ENCODE results near the gene POU4F3. TPM values are rescaled to one million over a fixed set of nuclear protein-coding genes. Genes with fewer than 3 reads are reported as not detected.
A peak's percentile ranks its signal among the peaks of the same experiment; 100 is the strongest.

Gene POU4F3
- total and polyA plus RNA-seq, 4 donors, result 0.15 to 0.64 (median 0.16) TPM; not detected in 1

DNA sequence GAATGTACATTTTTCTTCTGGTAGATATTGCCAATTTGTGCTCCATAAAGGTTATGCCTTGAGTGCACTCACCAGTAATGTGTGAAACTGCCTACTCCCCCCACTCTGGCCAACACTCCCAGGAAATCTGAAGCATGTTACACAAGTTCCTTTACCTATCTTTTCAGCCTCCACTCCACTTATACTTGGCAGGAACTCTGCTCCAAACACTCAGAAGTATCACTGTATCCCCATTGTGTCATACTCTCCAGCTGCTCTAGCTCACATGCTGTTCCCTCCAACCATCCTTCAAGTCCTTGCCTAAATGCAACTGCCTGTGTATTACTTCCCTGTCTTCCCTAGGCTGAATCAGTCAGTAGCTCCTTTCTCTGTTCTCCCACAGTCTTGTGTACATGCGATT lies 28.3 kb downstream of the POU4F3 start:
- ATAC-seq (ENCODE audit: low FRiP score) (no peak), DNase-seq (no peak)
- intact Hi-C loops (cut with DNase I), result no loop called here
- Histone ChIP-seq H3K27me3 (ENCODE audit: control insufficient read depth in 1 of 2, insufficient read depth in 2 of 2, low read length in 1 of 2) (no peaks in the 10 kb centered on the region), H3K9me3 (ENCODE audit: control insufficient read depth, low read length) (no peaks in the 10 kb centered on the region), H3K27ac (ENCODE audit: low read depth in 1 of 2, low read length in 2 of 2) (no peak overlapping the region), H3K36me3 (ENCODE audit: control insufficient read depth in 1 of 2, insufficient read depth in 2 of 2, low read length in 1 of 2) (no peaks in the 10 kb centered on the region), H3K4me3 (ENCODE audit: low read length in 2 of 2) (no peak overlapping the region), H3K4me1 (ENCODE audit: control insufficient read depth in 1 of 2, insufficient read depth in 2 of 2, low read length in 2 of 2) (no peaks in the 10 kb centered on the region)
- WGBS, 2 donors, result 82 to 84% methylated on average over 1 of the region's 1 CpG

DNA sequence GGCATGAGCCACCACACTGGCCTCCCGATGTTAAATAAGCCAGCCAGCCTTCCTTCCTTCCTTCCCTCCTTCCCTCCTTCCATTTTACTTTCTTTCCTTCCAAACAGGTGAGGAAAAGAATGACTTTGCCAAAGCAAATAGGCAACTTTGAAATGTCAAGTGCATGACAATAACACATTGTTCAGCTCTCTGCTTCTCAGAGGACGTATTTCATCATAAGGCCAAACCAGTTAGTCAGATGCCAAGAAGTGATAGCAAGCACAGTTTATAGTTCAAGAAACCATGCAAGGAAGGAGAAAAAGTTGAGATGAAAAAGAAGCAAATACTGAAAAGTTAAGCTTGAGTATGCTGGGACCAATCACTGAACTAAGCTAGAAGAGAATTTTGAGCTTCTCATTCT lies 29.5 kb downstream of the POU4F3 start:
- no peak for DNase-seq
- H3K9me3 ChIP-seq (ENCODE audit: control insufficient read depth, low read length), result no peaks in the 10 kb centered on the region

DNA sequence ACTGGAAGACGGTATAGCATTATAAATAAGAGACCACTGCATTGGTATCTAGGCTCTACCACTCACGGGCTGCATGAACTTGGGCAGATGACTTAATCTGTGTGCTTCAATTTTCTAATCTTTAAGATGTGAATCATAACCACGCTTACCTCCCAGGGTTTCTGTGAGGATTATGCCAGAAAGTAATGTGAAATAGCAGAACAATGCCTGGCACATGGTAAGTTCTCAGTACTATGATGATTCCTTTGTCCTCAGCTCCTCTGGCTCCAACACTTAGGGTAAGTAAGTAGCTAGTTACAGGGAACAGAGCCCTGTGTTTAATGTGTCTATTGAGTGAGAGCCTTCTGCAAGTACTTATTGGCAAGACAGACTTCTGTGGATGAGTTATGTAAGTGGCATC lies 31.1 kb downstream of the POU4F3 start:
- intact Hi-C loops (cut with DNase I), result no loop called here

More for the DNA sequence above, 29.5 kb downstream of the POU4F3 start:
- ATAC-seq (ENCODE audit: low FRiP score), result no peak
- no peaks in the 10 kb centered on the region for H3K36me3 ChIP-seq (ENCODE audit: control insufficient read depth in 1 of 2, insufficient read depth in 2 of 2, low read length in 1 of 2)
- H3K4me1 ChIP-seq (ENCODE audit: control insufficient read depth in 1 of 2, insufficient read depth in 2 of 2, low read length in 2 of 2), result no peaks in the 10 kb centered on the region
- 66 to 67% methylated on average over 2 of the region's 2 CpGs for WGBS, 2 donors
- no peak overlapping the region for H3K4me3 ChIP-seq (ENCODE audit: low read length in 2 of 2)
- intact Hi-C loops (cut with DNase I), result no loop called here
- H3K27ac ChIP-seq (ENCODE audit: low read depth in 1 of 2, low read length in 2 of 2), result no peak overlapping the region
- no peaks in the 10 kb centered on the region for H3K27me3 ChIP-seq (ENCODE audit: control insufficient read depth in 1 of 2, insufficient read depth in 2 of 2, low read length in 1 of 2)

DNA sequence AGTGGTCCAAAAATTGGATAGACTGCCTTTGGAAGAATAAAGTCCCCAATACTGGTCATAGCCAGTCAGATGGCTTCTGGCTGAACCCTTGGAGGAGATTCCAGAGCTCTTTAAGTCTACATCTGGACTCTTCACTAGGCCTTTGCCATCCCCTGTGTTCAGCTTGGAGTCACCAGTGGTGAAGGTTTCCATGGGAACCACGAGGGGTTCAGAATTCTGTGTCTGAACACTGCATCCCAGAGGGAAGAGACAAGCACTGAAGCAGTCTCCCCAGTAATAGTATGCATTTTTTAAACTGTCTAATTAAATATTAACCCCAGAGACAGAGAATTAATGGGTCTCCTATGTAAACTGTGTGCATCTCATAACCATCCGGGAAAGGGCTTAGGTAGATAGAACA lies 38.2 kb downstream of the POU4F3 start:
- Histone ChIP-seq H3K4me3 (ENCODE audit: low read length in 2 of 2) (no peak overlapping the region), H3K27ac (ENCODE audit: low read depth in 1 of 2, low read length in 2 of 2) (no peak overlapping the region), H3K4me1 (ENCODE audit: control insufficient read depth in 1 of 2, insufficient read depth in 2 of 2, low read length in 2 of 2) (no peaks in the 10 kb centered on the region), H3K36me3 (ENCODE audit: control insufficient read depth in 1 of 2, insufficient read depth in 2 of 2, low read length in 1 of 2) (no peaks in the 10 kb centered on the region), H3K27me3 (ENCODE audit: control insufficient read depth in 1 of 2, insufficient read depth in 2 of 2, low read length in 1 of 2) (no peaks in the 10 kb centered on the region), H3K9me3 (ENCODE audit: control insufficient read depth, low read length) (no peaks in the 10 kb centered on the region)
- DNase-seq (no peak), ATAC-seq (ENCODE audit: low FRiP score) (no peak)
- 76% methylated on average over 2 of the region's 2 CpGs for WGBS, 2 donors
- intact Hi-C loops (cut with DNase I), result no loop called here

More for the DNA sequence above, 31.1 kb downstream of the POU4F3 start:
- DNase-seq (no peak), ATAC-seq (ENCODE audit: low FRiP score) (no peak)
- Histone ChIP-seq H3K27ac (ENCODE audit: low read depth in 1 of 2, low read length in 2 of 2) (no peak overlapping the region), H3K36me3 (ENCODE audit: control insufficient read depth in 1 of 2, insufficient read depth in 2 of 2, low read length in 1 of 2) (no peaks in the 10 kb centered on the region), H3K4me3 (ENCODE audit: low read length in 2 of 2) (no peak overlapping the region), H3K4me1 (ENCODE audit: control insufficient read depth in 1 of 2, insufficient read depth in 2 of 2, low read length in 2 of 2) (no peaks in the 10 kb centered on the region), H3K27me3 (ENCODE audit: control insufficient read depth in 1 of 2, insufficient read depth in 2 of 2, low read length in 1 of 2) (no peaks in the 10 kb centered on the region), H3K9me3 (ENCODE audit: control insufficient read depth, low read length) (no peaks in the 10 kb centered on the region)
- 81 to 84% methylated on average over 3 of the region's 3 CpGs for WGBS, 2 donors

DNA sequence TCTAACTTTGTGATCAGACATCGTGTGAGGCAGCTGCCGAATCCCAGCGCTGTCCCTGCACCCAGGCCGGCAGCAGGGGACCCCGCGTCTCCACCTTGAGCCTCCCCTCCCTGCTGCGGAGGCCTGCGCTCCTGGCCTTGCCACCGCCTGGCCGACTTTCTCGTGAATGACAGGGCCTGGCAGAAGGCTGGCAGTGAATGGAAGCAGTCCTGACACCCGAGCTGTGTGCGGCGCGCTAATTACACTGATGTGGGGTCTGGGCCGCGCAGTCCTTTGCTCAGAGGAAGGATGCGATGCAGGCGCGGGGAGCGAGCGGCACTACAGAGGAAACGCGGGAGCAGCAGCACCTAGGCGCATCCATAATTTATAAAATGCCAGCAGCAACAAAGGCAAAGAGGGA lies 40.3 kb downstream of the POU4F3 start:
- no peak for ATAC-seq (ENCODE audit: low FRiP score)
- no peaks in the 10 kb centered on the region for H3K9me3 ChIP-seq (ENCODE audit: control insufficient read depth, low read length)
- DNase-seq, result no peak
- H3K27me3 ChIP-seq (ENCODE audit: control insufficient read depth in 1 of 2, insufficient read depth in 2 of 2, low read length in 1 of 2), result no peaks in the 10 kb centered on the region
- no peaks in the 10 kb centered on the region for H3K4me1 ChIP-seq (ENCODE audit: control insufficient read depth in 1 of 2, insufficient read depth in 2 of 2, low read length in 2 of 2)
- no peak overlapping the region for H3K27ac ChIP-seq (ENCODE audit: low read depth in 1 of 2, low read length in 2 of 2)
- no peaks in the 10 kb centered on the region for H3K36me3 ChIP-seq (ENCODE audit: control insufficient read depth in 1 of 2, insufficient read depth in 2 of 2, low read length in 1 of 2)
- intact Hi-C loops (cut with DNase I), result no loop called here
- 16% methylated on average over 25 of the region's 25 CpGs for WGBS, 2 donors
- H3K4me3 ChIP-seq (ENCODE audit: low read length in 2 of 2), result no peak overlapping the region

DNA sequence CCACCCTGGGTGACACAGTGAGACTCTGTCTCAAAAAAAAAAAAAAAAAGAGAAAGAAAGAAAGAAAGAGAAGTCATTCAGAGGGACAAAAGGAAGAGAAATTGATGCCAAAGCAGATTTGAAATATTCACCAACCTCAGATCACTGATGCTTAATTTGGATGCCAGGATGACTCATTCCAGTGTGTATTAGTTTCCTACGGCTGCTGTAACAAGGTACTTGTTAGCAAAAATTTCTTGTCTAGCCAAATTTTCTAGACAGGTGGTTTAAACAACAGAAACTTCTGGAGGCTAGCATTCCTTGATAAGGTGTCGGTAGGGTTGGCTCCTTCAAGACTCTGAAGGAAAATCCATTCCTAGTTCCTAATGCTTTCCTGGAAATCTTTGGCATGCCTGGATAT lies 42.1 kb downstream of the POU4F3 start:
- intact Hi-C loops (cut with DNase I), result no loop called here
- ATAC-seq (ENCODE audit: low FRiP score) (no peak), DNase-seq (no peak)
- Histone ChIP-seq H3K27me3 (ENCODE audit: control insufficient read depth in 1 of 2, insufficient read depth in 2 of 2, low read length in 1 of 2) (no peaks in the 10 kb centered on the region), H3K4me1 (ENCODE audit: control insufficient read depth in 1 of 2, insufficient read depth in 2 of 2, low read length in 2 of 2) (no peaks in the 10 kb centered on the region), H3K36me3 (ENCODE audit: control insufficient read depth in 1 of 2, insufficient read depth in 2 of 2, low read length in 1 of 2) (no peaks in the 10 kb centered on the region), H3K27ac (ENCODE audit: low read depth in 1 of 2, low read length in 2 of 2) (no peak overlapping the region), H3K4me3 (ENCODE audit: low read length in 2 of 2) (peak overlapping the region in 1 of 2 donors; percentile 14), H3K9me3 (ENCODE audit: control insufficient read depth, low read length) (no peaks in the 10 kb centered on the region)
- 85 to 86% methylated on average over 2 of the region's 2 CpGs for WGBS, 2 donors

DNA sequence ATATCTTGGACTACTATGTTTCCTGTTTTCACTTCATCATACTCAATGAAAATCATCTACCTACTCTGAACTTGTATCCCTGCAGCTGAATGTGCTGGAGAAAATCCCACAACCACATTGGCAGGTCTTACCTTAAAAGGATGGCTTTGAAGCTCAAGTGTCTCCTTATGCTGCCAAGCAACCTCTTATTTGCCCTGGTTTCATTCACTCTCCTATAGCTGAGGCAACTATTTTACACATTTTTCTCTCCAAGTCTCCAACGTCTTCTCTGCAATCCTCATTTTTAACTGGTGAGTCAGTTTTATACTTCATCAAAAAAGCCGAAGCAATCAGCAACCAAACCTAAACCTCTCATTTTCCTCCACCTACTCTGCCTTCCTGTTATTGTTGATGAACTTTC lies 49.7 kb downstream of the POU4F3 start:
- intact Hi-C loops (cut with DNase I), result no loop called here
- WGBS, 2 donors, result 29% methylated on average over 2 of the region's 2 CpGs
- ATAC-seq (ENCODE audit: low FRiP score), result no peak

DNA sequence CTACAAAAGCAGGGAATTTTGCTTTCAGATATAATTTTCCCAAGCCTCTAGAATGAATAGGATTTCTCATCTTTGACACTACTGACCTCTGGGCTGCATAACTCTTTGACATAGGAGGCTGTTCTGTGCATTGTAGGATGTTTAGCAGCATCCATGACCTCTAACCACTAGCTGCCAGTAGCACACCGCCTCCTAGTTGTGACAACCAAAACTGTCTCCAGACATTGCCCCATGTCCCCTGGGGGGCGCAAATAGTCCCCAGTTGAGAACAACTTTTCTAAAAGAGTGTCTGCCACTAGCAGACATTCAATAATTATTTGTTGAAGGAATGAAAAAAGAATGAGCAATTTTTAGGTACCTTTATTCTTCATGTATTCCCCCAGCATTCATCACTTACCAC lies 51.8 kb downstream of the POU4F3 start:
- ATAC-seq (ENCODE audit: low FRiP score), result no peak
- Histone ChIP-seq H3K4me3 (ENCODE audit: low read length in 2 of 2) (no peak overlapping the region), H3K27ac (ENCODE audit: low read depth in 1 of 2, low read length in 2 of 2) (no peak overlapping the region), H3K36me3 (ENCODE audit: control insufficient read depth in 1 of 2, insufficient read depth in 2 of 2, low read length in 1 of 2) (no peaks in the 10 kb centered on the region), H3K9me3 (ENCODE audit: control insufficient read depth, low read length) (no peaks in the 10 kb centered on the region), H3K27me3 (ENCODE audit: control insufficient read depth in 1 of 2, insufficient read depth in 2 of 2, low read length in 1 of 2) (peaks cover 0 to 2% of the 10 kb centered on the region in 2 donors), H3K4me1 (ENCODE audit: control insufficient read depth in 1 of 2, insufficient read depth in 2 of 2, low read length in 2 of 2) (no peaks in the 10 kb centered on the region)
- intact Hi-C loops (cut with DNase I), result no loop called here
- WGBS, 2 donors, result 12 to 15% methylated on average over 2 of the region's 2 CpGs
- no peak for DNase-seq

More for the DNA sequence above, 49.7 kb downstream of the POU4F3 start:
- Histone ChIP-seq H3K4me1 (ENCODE audit: control insufficient read depth in 1 of 2, insufficient read depth in 2 of 2, low read length in 2 of 2) (no peaks in the 10 kb centered on the region), H3K9me3 (ENCODE audit: control insufficient read depth, low read length) (no peaks in the 10 kb centered on the region), H3K27ac (ENCODE audit: low read depth in 1 of 2, low read length in 2 of 2) (no peak overlapping the region), H3K27me3 (ENCODE audit: control insufficient read depth in 1 of 2, insufficient read depth in 2 of 2, low read length in 1 of 2) (no peaks in the 10 kb centered on the region), H3K4me3 (ENCODE audit: low read length in 2 of 2) (no peak overlapping the region), H3K36me3 (ENCODE audit: control insufficient read depth in 1 of 2, insufficient read depth in 2 of 2, low read length in 1 of 2) (no peaks in the 10 kb centered on the region)
- no peak for DNase-seq
